ENCODE data around the gene SPG7.

The SPG7 gene

DNA sequence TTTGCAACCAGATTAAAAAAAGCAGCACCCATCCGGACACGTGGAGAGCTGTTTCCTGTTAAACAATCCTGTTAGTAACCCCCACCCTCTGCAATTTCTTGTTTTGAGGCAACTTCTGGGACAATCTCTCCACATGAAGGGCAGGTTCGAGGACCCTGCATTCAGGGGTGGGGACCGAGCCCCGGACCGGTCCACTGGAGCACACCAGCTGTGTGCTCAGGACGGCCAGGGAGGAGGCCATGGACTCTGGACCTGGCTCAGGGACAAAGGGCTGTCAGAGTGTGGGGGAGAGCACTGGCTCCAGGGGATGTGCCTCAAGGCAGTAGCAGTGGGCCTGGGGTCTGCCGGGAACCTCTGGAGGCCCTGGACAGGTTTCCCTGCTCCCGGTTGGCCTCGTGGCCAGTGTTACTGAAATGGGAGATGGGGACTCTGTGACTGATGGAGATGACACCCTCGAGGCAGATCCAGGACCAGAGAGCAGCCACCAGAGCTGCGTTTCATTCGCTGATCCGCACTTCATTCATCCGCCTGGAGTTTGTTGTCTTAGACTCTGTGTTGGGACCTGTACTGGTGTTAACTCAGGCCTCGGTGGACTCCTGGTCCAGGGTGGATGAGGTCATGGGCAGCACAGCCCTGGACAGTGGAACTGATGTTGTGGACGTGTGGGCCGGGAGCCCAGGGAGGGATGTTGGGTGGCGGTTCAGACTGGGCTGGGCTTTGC lies 64.4 kb downstream of the SPG7 start:
- Histone ChIP-seq H3K4me1 (ENCODE audit: insufficient read depth, low read length, poor library complexity, severe bottlenecking) (no peaks in the 10 kb centered on the region), H2AFZ (ENCODE audit: low read length) (no peak overlapping the region), H3K4me2 (ENCODE audit: low read depth, low read length, poor library complexity, severe bottlenecking) (no peak overlapping the region), H4K20me1 (ENCODE audit: insufficient read depth, low read length, poor library complexity, severe bottlenecking) (no peaks in the 10 kb centered on the region), H3K9me3 (ENCODE audit: insufficient read depth, low read depth, low read length) (no peaks in the 10 kb centered on the region), H3K79me2 (ENCODE audit: insufficient read depth, low read length) (no peaks in the 10 kb centered on the region), H3K36me3 (ENCODE audit: insufficient read depth, low read length) (no peaks in the 10 kb centered on the region), H3F3A (ENCODE audit: low read depth) (no peaks in the 10 kb centered on the region), H3K27me3 (ENCODE audit: insufficient read depth, low read length, poor library complexity, severe bottlenecking) (no peaks in the 10 kb centered on the region), H3K4me3 (ENCODE audit: low read length, poor library complexity, severe bottlenecking) (no peak overlapping the region), H3K9ac (ENCODE audit: low read depth, low read length, poor library complexity, severe bottlenecking) (no peak overlapping the region), H3K9me2 (replicated peaks; ENCODE audit: low read depth, low read length) (no peaks in the 10 kb centered on the region)
- no peak for TF ChIP-seq EZH2phosphoT487 (IDR thresholded peaks at IDR 0.05; ENCODE audit: borderline replicate concordance)
- TF ChIP-seq, protein P1, sequence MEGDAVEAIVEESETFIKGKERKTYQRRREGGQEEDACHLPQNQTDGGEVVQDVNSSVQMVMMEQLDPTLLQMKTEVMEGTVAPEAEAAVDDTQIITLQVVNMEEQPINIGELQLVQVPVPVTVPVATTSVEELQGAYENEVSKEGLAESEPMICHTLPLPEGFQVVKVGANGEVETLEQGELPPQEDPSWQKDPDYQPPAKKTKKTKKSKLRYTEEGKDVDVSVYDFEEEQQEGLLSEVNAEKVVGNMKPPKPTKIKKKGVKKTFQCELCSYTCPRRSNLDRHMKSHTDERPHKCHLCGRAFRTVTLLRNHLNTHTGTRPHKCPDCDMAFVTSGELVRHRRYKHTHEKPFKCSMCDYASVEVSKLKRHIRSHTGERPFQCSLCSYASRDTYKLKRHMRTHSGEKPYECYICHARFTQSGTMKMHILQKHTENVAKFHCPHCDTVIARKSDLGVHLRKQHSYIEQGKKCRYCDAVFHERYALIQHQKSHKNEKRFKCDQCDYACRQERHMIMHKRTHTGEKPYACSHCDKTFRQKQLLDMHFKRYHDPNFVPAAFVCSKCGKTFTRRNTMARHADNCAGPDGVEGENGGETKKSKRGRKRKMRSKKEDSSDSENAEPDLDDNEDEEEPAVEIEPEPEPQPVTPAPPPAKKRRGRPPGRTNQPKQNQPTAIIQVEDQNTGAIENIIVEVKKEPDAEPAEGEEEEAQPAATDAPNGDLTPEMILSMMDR (conservative IDR thresholded peaks at IDR 0.05; ENCODE audit: low read length), result no peak

DNA sequence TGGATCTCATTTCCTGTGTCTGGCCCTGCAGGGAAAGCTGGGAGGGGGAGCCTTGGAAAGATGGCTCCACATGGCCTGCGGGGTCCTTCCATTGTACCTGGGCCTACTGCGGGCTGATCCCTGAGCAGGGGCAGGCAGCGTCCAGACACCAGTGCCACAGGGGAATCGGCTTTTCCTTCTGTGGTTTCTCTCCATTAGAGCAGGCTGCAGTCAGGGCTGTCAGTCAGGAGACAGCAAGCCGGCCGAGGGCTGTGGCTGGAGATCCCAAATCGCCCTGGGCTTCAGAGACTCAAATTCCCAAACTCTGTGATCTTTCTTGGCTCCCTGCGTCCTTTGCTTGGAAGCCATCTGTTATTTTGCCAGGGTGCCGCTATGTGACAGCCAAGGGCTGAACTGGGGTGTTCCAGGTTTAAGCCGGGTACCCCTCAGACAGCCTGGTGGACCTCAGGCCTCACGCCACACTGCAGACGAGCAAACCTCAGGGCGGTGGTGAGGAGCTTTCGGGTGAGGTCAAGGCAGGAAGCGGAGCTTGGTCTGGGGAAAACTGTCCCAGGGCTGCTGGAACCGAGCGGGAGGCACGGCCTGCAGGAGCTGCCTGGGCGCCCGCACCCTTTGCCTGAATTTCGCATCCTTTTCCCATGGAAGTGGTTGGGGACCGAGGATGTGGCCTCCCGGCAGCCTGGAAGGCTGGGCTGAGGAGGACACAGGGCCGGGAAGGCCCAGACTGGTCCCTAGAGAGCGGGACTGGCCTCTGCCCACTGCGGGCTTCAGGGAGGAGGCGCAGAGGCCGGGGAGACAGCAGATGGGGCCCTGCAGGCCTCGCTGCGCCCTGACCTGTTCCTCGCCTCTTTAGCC lies 65.8 kb downstream of the SPG7 start:
- no peak for TF ChIP-seq EZH2phosphoT487 (IDR thresholded peaks at IDR 0.05; ENCODE audit: borderline replicate concordance)
- TF ChIP-seq, protein P1 (conservative IDR thresholded peaks at IDR 0.05; ENCODE audit: low read length), result no peak
- Histone ChIP-seq H3K36me3 (ENCODE audit: insufficient read depth, low read length) (no peaks in the 10 kb centered on the region), H3K79me2 (ENCODE audit: insufficient read depth, low read length) (no peaks in the 10 kb centered on the region), H3K4me2 (ENCODE audit: low read depth, low read length, poor library complexity, severe bottlenecking) (no peak overlapping the region), H4K20me1 (ENCODE audit: insufficient read depth, low read length, poor library complexity, severe bottlenecking) (no peaks in the 10 kb centered on the region), H3K4me1 (ENCODE audit: insufficient read depth, low read length, poor library complexity, severe bottlenecking) (no peaks in the 10 kb centered on the region), H3K4me3 (ENCODE audit: low read length, poor library complexity, severe bottlenecking) (no peak overlapping the region), H3F3A (ENCODE audit: low read depth) (no peaks in the 10 kb centered on the region), H3K9me2 (replicated peaks; ENCODE audit: low read depth, low read length) (no peaks in the 10 kb centered on the region), H3K9me3 (ENCODE audit: insufficient read depth, low read depth, low read length) (no peaks in the 10 kb centered on the region), H3K27me3 (ENCODE audit: insufficient read depth, low read length, poor library complexity, severe bottlenecking) (no peaks in the 10 kb centered on the region), H2AFZ (ENCODE audit: low read length) (no peak overlapping the region), H3K9ac (ENCODE audit: low read depth, low read length, poor library complexity, severe bottlenecking) (no peak overlapping the region)

DNA sequence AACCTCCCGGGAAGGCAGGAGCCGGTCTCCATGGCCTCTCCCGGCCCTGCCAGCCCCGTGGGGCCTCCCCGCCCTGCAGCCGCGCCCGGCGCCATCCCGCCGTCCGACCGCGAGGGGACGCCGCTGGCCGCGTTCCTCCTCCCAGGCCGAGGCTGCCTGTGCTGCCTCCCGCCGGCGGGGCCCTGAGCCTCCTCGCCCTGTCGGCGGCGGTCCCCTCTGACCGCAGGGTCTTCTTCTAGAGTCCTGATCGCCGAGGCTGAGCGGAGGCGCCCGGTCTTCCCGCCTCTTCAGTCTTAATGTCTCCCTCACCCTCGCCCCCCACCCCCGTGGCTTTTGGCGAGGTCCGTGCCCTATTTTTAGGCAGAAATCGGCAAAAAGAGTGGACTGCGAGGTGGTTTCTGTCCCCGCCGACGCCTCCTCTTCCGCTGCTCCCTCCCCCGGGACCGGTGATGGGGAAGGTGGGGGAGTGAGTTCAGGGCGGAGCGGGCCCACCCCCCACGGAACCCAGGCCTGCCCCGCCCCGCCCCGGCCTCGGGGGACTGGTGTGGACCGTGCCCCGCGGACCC lies 66.6 kb downstream of the SPG7 start:
- Histone ChIP-seq H2AFZ (ENCODE audit: low read length) (no peak overlapping the region), H4K20me1 (ENCODE audit: insufficient read depth, low read length, poor library complexity, severe bottlenecking) (no peaks in the 10 kb centered on the region), H3F3A (ENCODE audit: low read depth) (no peaks in the 10 kb centered on the region), H3K4me2 (ENCODE audit: low read depth, low read length, poor library complexity, severe bottlenecking) (no peak overlapping the region), H3K36me3 (ENCODE audit: insufficient read depth, low read length) (no peaks in the 10 kb centered on the region), H3K4me1 (ENCODE audit: insufficient read depth, low read length, poor library complexity, severe bottlenecking) (no peaks in the 10 kb centered on the region), H3K79me2 (ENCODE audit: insufficient read depth, low read length) (no peaks in the 10 kb centered on the region), H3K9me3 (ENCODE audit: insufficient read depth, low read depth, low read length) (no peaks in the 10 kb centered on the region), H3K9me2 (replicated peaks; ENCODE audit: low read depth, low read length) (no peaks in the 10 kb centered on the region), H3K27me3 (ENCODE audit: insufficient read depth, low read length, poor library complexity, severe bottlenecking) (no peaks in the 10 kb centered on the region), H3K9ac (ENCODE audit: low read depth, low read length, poor library complexity, severe bottlenecking) (no peak overlapping the region), H3K4me3 (ENCODE audit: low read length, poor library complexity, severe bottlenecking) (no peak overlapping the region)
- no peak for TF ChIP-seq EZH2phosphoT487 (IDR thresholded peaks at IDR 0.05; ENCODE audit: borderline replicate concordance)
- TF ChIP-seq, protein P1 (conservative IDR thresholded peaks at IDR 0.05; ENCODE audit: low read length), result no peak
